Measurements from ENCODE around the gene HIPK1.

Gene HIPK1

DNA sequence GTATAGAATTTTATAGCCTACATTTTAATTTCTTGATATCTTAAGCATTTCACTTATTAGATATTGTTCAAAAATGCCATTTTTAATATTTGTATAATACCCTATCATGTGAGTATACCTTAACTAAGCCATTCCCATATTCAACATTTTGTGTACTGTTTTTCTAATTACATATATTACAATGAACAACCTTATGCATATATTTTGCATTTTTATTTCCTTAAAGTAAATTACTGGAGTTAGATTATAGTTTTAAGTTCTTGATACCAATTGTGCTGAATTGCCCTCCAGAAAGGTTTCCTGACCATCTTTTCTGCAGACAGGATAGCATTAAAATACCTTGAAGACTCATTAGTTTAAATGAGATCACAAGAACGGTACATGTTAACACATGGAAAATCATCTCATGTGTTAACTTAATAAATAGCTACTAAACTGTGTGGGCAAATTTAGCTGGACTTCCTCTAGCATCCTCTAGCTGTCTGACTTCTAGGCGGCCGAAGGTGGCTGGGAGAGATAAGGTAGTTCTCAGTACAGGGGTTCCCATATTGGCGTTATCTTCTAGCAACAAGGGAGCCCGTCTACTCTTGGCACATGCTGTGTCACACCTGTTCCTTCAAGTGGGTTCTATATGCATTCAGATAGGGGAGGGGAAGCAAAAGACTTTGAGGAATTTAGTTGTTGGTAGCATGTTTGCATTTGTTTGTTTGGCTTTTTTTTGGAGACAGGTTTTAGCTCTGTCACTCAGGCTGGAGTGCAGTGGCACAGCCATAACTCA lies 15.0 kb upstream of the HIPK1 start:
- DNase-seq (ENCODE audit: low read depth), result no peak

DNA sequence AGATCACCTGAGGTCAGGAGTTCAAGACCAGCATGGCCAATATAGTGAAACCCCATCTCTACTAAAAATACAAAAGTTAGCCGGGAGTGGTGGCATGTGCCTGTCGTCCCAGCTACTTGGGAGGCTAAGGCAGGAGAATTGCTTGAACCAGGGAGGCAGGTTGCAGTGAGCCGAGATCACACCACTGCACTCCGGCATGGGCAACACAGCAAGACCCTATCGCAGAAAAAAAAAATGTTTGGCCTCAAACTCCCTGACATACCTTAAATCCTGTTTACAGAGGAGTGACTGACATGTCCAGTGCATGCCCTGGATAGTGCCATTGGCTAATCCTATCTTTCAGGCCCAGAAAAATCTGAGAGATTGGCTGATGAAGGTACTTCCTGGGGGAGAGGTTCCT lies 12.2 kb upstream of the HIPK1 start:
- no peak for DNase-seq (ENCODE audit: low read depth)

DNA sequence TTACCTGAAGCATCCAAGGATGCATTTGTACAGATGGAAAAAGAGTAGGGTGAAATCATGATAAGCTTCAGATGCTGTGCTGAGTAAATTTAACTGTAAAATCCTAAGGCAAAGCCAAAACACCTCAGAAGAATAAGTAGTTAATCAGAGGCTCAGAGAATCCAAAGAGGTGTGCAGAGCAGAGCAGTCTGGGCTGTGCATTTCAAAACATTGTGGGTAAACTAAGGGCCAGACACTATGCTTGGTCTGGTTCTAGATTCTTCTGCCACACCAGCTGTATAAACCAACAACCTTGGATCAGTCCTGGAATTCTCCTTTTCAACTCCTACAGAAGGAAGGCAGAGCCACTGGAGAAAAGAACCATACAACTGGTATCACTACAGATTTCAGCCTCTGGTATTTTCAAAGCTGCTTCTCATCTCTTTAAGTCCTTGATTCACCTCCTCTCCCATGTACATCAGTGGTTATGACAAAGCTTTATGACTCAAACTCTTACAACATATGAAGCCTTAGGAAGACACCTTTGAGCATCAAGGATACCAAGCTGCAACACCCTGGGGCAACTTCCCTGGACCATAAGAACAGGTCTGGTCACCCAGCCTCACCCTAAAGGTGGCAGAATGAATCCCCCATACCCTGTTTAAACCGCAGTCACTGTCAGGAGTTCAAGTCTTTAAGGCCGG lies 11.6 kb upstream of the HIPK1 start:
- no peak for DNase-seq (ENCODE audit: low read depth)

DNA sequence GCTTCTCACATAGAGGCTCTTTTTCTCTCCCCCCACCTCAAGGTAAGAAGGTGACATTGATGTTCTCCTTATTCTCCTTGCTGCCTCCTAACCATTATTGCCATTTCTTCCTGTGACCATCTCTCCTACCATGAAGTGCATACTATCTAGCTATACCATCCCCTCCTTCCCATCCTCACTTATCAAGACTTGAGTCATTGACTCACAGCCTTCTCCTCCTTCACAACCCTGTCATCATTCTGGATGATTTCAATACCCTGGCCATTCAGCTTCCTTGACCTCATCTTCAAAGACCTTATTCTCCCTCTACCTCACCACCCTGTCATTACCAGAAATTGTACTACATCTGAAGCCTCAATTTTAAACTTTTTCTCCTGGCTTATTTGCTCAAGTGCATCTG lies 10.9 kb upstream of the HIPK1 start:
- DNase-seq (ENCODE audit: low read depth), result no peak

DNA sequence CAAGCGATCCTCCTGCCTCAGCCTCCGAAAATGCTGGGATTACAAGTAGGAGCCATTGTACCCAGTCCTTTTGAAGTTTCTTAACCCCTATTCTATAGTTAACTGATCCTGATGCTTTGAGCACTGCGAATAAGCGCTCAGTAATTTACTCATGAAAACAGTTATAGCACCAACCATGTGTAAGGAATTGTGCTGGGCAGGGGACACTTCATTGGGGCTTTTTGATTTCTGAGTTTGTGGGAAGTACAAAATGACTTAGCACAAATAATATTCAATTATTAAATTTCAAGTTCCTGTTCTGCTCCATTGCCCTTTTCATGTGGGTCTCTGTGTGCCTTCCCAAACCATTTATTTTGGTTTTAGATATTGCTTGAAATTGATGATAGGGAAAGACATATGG lies 6.2 kb upstream of the HIPK1 start:
- no peak for DNase-seq (ENCODE audit: low read depth)

DNA sequence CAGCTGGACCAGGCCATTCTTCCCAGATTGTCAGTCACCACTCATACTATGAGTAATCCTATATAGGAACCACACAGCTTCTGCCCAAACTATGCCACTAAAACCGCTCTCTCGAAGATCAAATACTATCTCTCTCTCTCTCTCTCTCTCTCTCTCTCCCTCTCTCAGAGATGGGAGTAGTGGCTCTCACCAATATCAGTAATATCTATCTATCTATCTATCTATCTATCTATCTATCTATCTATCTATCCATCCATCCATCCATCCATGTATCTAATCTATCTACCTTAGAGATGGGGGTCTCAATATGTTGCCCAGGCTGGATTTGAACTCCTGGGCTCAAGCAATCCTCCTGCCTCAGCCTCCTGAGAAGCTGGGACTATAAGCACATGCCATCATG lies 4.7 kb upstream of the HIPK1 start:
- DNase-seq (ENCODE audit: low read depth), result no peak

DNA sequence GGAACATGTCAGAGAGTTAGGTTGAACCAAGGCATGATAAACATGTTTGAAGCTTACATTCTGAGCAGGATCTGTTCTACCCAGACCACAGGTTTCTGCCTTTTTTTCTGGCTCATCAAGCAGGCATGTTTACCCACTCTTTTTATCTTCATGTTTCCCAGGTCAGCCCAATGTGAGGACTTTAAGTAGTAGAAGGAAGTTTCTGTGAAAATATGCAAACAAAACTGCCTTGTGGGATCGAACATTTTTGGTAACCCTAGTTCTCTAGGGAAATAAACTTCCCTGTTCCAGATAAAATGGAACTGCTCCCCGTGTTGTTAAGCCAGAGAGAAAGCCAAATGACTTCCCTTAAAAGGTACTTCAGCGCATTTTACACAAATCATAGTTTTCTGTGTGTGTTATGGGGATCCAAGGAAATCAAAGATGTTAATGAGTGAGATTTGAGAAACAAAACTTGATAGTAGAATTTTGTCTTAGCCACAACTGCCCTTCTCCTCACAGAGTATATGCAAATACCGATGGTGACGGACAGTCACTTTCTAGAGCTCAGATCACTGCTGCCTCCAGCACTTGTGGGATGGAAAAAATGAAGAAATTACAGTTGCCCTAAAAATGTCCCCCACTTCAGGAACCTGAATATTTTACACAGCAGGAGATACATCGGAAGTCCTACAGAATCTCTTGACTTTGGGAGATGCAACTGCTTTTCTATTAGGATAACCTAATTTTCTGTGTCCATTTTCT lies 765 bp upstream of the HIPK1 start:
- no peak for DNase-seq (ENCODE audit: low read depth)

DNA sequence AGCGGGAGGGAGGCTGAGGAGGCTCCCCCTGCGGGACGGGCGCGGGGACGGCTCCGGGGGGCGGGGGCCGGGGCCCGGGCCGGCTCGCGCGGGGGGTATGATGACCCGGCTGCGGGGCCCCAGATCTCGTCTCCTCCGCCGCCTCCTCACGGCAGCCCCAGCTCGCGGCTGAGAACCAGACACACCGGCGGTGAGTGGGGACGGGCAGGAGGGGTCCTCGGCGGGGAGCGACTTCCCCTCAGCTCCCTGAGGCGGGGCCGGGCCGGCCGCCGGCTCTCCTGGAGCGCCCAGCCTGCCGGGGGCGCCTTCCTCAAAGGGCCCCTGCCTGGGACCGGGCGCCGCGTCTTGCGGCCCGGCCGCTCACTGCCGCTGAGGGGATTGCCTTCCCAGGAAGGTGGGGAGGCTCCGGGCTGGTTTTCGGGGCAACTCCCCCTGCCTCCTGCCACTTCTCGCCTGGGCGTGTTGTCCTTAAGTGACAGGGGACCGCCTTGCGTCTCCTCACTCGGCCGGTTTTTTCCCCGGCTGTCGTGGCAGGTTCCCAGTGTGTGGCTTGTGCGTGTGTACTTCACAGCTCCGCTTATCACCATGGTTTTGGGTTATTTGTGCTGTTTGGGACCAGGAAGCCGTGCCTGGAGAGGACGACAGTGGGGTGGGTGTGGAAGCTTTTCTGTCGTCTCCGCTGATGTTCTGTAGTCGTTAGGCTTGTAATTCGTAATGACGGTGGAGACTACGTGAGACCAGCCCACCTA lies 800 bp downstream of the HIPK1 start:
- DNase-seq (ENCODE audit: low read depth), result no peak

DNA sequence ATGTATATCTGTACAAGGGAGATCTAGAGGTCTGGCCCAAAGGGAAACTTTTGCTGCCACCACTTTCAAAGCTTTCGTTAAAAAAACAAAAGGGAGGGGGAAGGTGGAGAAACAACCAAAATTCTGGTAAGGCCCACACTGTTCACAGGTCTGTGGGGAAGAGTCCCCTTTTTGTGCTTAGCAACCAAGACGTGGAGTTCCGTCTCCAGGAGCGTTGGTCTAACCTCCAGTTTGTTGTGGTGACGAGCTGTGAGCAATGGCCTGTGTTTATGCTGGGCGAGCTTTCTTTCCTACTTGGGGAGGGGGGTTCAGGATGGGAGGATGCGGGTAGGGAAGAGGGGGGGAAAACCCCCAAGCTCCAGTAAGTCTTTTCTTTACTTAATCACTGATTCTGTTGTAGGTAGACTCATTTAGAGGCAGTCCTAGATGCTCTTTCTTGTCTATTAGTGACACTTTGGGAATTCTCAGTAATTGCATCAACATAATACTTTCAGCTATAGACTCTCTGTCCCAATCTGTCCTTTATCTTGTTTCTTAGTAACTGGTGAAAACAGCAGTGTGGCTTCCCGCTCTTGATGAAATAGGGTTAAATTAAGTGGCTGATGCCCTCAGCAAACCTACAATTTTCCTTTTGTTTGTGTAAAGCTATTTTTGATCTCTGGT lies 1.5 kb downstream of the HIPK1 start:
- DNase-seq (ENCODE audit: low read depth), result peak; percentile 72

DNA sequence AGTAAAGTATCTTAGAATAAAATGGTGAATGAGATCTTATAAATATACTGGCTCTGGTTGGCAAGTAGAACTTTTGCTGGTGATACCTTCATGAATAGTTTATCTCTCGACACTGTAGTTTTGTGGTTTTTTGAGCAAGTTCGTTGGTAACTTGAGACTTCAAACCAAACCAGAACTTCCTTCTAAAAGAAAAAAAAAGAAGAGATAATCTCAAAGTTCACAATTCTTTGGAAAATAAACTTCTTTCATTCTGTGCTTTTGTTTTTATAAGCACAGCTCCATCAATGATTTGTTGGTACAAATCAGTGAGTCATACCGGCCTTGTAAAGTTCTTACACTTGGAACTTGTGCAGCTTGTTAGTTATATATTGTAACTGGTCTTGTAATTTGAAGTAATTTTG lies 2.3 kb downstream of the HIPK1 start:
- DNase-seq (ENCODE audit: low read depth), result peak; percentile 33

DNA sequence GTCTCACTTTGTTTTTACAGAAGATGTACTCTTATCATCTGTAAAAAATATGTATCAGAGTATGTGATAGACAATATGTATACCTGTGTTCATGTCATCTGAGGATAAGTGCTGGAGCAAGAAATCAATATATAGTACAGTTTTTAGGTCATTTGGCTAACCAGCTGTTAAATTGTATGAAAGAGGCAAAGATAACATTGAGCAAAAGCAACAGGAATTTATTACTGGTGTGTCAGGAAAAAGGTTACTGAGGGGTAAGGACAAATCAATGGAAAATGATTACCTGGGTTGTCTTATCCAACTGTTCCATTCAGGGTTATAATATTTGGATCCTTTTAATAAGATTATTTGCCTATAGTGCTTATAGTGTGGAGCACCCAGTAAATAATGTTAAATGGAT lies 4.9 kb downstream of the HIPK1 start:
- no peak for DNase-seq (ENCODE audit: low read depth)

DNA sequence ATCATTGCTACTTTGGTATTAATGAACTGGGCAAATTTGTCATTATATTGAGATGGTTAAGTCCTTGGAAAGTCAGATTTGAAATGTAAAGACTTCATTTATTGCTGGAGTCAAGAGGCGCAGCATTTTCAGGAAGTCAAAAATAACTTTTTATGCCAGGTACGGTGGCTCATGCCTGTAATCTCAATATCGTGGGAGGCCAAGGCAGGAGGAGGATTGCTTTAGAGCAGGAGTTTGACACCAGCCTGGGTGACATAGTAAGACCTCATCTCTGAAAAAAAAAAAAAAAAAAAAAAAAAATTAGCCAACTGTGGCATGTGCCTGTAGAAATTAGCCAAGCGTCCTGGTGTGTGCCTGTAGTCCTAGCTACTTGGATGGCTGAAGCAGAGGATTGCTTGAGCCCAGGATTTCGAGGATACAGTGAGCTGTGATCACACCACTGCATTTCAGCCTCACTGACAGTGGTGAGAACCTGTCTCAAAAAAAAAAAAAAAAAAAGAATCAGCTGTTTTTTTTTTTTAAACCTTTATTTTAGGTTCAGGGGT lies 5.5 kb downstream of the HIPK1 start:
- no peak for DNase-seq (ENCODE audit: low read depth)

DNA sequence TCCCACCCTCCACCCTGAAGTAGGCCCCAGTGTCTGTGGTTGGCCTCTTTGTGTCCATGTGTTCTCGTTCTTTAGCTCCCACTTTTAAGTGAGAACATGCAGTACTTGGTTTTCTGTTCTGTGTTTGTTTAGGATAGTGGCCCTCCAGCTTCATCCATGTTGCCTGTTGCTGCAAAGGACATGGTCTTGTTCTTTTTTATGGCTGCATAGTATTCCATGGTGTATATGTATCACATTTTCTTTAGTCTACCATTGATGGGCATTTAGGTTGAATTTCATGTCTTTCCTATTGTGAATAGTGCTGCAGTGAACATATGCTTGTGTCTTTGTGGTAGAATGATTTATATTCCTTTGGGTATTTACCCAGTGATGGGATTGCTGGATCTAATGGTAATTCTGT lies 6.1 kb downstream of the HIPK1 start:
- DNase-seq (ENCODE audit: low read depth), result no peak

DNA sequence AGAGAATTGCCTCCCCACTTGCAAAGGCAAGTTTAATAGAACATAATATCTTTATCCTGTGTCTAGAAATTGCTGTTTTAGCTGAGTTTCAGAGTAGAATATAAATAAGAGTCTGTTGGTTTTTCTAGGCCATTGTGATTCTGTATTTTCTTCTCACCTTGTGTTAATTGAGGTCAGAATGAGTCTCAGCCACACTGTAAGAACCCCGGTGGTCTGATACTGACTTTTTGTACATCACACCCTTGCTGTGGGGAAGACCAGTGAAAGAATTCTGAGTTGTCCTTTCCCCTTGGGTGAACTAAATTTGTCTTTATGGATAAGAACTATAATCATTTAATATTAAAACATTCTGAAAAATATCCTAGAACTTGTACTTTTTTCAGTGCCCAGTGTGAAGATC lies 6.8 kb downstream of the HIPK1 start:
- DNase-seq (ENCODE audit: low read depth), result no peak

DNA sequence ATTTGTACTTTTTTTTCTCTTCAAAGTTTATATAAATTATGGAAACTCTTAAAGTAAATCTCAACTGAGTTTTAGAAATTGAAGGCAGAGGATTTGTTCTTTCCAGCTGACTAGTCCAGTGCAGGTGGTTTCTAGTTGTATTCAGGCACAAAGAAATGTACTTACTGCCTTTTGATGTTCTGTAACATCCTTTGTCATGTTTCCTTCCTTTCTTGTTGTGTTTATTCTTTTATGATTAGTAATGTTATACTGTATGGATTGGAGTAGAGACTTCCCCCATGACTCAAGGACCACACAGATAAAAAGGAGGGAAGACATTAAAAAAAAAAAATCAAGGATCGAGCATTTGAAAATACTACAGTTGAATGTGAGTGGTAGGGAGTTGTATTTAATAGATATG lies 8.0 kb downstream of the HIPK1 start:
- DNase-seq (ENCODE audit: low read depth), result no peak

DNA sequence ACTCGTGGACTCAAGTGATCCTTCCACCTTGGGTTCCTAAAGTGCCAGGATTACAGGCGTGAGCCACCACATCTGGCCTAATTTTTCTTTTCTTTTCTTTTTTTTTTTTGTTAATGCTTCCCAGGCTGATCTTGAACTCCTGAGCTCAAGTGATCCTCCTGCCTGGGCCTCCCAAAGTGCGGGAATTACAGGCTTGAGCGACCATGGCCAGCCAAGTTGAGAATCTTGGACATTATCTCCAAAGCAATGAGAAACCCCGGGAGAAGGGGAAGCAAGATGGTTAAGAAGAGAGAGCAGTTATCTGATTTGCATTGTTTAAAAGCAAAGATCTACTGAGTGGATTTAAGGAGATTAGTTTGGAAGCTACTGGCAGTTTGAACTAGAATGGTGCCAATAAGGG lies 9.1 kb downstream of the HIPK1 start:
- DNase-seq (ENCODE audit: low read depth), result no peak

DNA sequence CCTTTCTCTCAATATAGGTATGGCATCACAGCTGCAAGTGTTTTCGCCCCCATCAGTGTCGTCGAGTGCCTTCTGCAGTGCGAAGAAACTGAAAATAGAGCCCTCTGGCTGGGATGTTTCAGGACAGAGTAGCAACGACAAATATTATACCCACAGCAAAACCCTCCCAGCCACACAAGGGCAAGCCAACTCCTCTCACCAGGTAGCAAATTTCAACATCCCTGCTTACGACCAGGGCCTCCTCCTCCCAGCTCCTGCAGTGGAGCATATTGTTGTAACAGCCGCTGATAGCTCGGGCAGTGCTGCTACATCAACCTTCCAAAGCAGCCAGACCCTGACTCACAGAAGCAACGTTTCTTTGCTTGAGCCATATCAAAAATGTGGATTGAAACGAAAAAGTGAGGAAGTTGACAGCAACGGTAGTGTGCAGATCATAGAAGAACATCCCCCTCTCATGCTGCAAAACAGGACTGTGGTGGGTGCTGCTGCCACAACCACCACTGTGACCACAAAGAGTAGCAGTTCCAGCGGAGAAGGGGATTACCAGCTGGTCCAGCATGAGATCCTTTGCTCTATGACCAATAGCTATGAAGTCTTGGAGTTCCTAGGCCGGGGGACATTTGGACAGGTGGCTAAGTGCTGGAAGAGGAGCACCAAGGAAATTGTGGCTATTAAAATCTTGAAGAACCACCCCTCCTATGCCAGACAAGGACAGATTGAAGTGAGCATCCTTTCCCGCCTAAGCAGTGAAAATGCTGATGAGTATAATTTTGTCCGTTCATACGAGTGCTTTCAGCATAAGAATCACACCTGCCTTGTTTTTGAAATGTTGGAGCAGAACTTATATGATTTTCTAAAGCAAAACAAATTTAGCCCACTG lies 11.5 kb downstream of the HIPK1 start:
- no peak for DNase-seq (ENCODE audit: low read depth)

DNA sequence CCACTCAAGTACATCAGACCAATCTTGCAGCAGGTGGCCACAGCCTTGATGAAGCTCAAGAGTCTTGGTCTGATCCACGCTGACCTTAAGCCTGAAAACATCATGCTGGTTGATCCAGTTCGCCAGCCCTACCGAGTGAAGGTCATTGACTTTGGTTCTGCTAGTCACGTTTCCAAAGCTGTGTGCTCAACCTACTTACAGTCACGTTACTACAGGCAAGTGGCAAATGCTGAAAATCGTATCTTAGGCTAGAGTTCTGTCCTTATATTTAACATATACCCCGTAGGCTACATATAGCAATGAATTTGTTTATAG lies 12.1 kb downstream of the HIPK1 start:
- DNase-seq (ENCODE audit: low read depth), result no peak

DNA sequence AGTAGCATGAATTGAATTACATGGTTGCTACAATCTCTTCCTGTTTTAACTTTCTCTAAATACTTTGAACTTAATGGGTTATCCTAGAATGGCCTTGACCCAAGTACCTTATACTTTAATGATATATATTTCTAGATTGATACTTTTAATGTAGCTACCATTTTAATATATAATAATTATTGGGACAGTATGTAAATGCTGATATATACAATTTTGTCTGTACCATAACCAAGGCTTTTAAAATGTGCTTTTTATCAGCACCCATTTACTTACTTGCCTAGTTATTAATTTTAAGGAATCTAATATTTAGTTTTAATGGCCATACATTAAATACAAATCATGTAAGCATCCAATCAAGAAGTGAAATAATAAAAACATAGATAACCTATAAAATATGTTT lies 13.4 kb downstream of the HIPK1 start:
- DNase-seq (ENCODE audit: low read depth), result no peak

DNA sequence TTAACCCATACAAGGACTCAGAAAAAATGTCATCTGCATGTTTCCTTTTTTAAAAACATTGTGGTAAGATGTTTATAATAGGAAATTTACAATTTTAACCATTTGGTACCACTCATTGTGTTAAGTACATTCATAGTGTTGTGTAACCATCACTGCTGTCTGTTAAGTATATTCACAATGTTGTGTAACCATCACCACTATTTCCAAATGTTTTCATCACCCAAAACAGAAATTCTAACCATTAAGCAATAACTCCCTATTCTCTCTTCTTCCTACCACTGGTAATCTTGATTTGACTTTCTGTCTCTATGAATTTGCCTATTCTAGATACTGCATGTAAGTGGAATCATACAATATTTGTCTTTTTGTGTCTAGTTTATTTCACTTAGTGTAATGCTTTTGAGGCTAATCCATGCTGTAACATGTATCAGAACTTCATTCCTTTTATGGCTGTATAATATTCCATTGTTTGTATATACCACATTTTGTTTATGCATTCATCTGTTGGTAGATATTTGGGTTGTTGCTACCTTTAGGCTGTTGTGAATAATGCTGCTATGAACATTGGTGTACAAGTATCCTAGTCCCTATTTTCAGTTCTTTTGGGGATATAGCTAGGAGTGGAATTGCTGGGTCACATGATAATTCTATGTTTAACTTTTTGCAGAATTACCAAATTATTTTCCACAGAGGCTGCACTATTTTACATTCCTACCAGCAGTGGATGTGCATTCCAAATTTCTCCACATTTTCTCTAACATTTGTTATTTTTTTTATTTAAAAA lies 14.1 kb downstream of the HIPK1 start:
- no peak for DNase-seq (ENCODE audit: low read depth)
